ENCODE results near the gene NPL. TPM values are rescaled to one million over a fixed set of nuclear protein-coding genes. Genes with fewer than 3 reads are reported as not detected.

Gene NPL
- total RNA-seq, 2 donors from 2014 or later, result 5.8 to 8.7 TPM

DNA sequence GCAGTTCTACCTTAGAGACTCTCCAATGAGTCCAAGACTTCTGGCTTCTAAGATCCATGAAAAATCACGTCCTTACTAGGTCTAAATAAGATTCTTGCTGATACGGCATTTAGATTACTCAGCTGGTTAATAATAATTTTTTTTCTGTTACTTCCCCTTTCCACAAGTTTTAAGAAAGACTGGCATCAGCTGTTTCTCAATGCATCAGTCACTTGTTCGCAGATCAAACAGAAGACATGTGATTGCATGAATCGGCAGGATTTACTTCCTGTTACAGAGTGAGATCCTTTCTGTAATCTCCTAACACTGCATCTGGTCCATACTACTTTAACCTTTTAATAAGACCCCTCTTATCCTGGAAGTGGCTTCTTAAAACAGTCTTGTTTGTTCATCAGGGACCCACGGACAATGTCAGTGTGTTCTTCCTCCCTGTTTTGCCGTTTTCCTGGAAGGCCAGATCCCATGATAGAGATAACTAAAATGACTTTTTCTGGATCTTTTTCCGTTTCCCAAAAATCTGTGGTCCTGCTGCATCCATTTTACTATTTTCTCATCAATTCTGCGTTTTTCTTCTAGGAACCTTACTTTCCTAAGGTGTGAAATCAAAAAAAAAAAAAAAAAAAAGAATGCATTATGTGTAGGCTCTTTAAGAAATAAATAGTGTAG, 6.1 kb downstream of the NPL start:
- Histone ChIP-seq H3K36me3 (ENCODE audit: control insufficient read depth, insufficient read depth, low read length) (peaks cover 25% of the 10 kb centered on the region), H3K9me3 (ENCODE audit: control insufficient read depth, low read length) (no peaks in the 10 kb centered on the region), H3K27me3 (ENCODE audit: control insufficient read depth, insufficient read depth, low read length, poor library complexity, severe bottlenecking) (no peaks in the 10 kb centered on the region), H3K9ac (ENCODE audit: extremely low read depth, low read length, poor library complexity, severe bottlenecking) (no peak overlapping the region), H3K4me3 (ENCODE audit: low read length) (no peak overlapping the region), H3K27ac (ENCODE audit: low read depth, low read length) (no peak overlapping the region), H3K4me1 (ENCODE audit: control insufficient read depth, insufficient read depth, low read length) (peaks cover 11% of the 10 kb centered on the region)
- Mint-ChIP-seq H3K36me3 (ENCODE audit: low read depth) (no peaks in the 10 kb centered on the region), H3K27ac (no peak overlapping the region), H3K4me3 (no peak overlapping the region), H3K9me3 (no peaks in the 10 kb centered on the region), H3K27me3 (ENCODE audit: insufficient read depth) (peaks cover 5% of the 10 kb centered on the region), H3K4me1 (peaks cover 25% of the 10 kb centered on the region)
- 93 to 96% methylated on average over 4 to 8 of the region's 8 CpGs for WGBS, 2 experiments (ENCODE audit: insufficient coverage in 1 of 2, insufficient read length in 1 of 2)
- TF ChIP-seq, protein P1, sequence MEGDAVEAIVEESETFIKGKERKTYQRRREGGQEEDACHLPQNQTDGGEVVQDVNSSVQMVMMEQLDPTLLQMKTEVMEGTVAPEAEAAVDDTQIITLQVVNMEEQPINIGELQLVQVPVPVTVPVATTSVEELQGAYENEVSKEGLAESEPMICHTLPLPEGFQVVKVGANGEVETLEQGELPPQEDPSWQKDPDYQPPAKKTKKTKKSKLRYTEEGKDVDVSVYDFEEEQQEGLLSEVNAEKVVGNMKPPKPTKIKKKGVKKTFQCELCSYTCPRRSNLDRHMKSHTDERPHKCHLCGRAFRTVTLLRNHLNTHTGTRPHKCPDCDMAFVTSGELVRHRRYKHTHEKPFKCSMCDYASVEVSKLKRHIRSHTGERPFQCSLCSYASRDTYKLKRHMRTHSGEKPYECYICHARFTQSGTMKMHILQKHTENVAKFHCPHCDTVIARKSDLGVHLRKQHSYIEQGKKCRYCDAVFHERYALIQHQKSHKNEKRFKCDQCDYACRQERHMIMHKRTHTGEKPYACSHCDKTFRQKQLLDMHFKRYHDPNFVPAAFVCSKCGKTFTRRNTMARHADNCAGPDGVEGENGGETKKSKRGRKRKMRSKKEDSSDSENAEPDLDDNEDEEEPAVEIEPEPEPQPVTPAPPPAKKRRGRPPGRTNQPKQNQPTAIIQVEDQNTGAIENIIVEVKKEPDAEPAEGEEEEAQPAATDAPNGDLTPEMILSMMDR (conservative IDR thresholded peaks at IDR 0.05), result no peak
- no peak for DNase-seq

DNA sequence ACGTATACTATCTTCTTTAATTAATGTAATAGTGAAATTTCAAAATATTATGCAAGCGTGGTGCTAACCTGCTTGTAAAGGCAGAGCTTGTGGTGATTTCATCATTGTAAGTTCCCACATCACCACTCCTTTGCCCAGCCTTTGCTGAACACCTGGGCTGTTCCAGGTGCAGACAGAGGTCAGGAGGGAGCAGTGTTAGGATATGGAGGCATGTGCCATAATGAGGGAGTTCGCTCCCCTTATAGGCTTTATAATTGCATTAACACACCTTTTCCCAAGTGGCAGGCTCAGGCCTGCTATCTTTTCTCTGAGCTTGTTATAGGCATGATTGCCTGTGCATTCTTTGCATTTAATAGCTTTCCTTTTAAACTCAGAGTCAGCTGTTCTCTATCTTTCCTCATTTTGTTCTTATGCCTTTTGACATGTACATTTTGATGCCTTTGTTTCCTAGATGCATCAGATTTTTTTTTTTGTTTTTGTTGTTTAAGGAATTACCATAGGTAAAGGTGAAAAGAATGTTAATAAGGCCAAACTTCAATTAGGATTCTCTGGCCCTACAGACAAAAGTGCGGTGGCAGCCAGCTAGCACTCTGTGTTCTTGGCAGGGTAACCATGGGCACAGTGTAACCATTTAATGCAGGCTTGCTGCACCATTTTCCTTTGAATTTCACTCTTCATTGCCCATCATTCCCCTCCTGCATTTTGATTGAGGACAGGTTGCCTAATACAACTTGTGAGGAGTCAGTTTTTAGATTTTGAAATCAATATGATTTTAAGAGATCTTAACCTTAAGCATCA, 12.6 kb downstream of the NPL start:
- H3K36me3 ChIP-seq (ENCODE audit: control insufficient read depth, insufficient read depth, low read length), result peaks cover 14% of the 10 kb centered on the region
- H3K27ac ChIP-seq (ENCODE audit: low read depth, low read length), result no peak overlapping the region
- no peaks in the 10 kb centered on the region for H3K27me3 Mint-ChIP-seq (ENCODE audit: insufficient read depth)
- TF ChIP-seq, protein P1 (conservative IDR thresholded peaks at IDR 0.05), result no peak
- no peak overlapping the region for H3K9ac ChIP-seq (ENCODE audit: extremely low read depth, low read length, poor library complexity, severe bottlenecking)
- H3K9me3 ChIP-seq (ENCODE audit: control insufficient read depth, low read length), result no peaks in the 10 kb centered on the region
- H3K36me3 Mint-ChIP-seq (ENCODE audit: low read depth), result peaks cover 7% of the 10 kb centered on the region
- H3K4me1 Mint-ChIP-seq, result peaks cover 5% of the 10 kb centered on the region
- no peaks in the 10 kb centered on the region for H3K4me1 ChIP-seq (ENCODE audit: control insufficient read depth, insufficient read depth, low read length)
- no peaks in the 10 kb centered on the region for H3K9me3 Mint-ChIP-seq
- H3K27me3 ChIP-seq (ENCODE audit: control insufficient read depth, insufficient read depth, low read length, poor library complexity, severe bottlenecking), result no peaks in the 10 kb centered on the region
- 23 to 74% methylated on average over 1 to 3 of the region's 4 CpGs for WGBS, 2 experiments (ENCODE audit: insufficient coverage in 1 of 2, insufficient read length in 1 of 2)
- DNase-seq, result no peak
- H3K27ac Mint-ChIP-seq, result no peak overlapping the region
- no peak overlapping the region for H3K4me3 ChIP-seq (ENCODE audit: low read length)
- no peak overlapping the region for H3K4me3 Mint-ChIP-seq

DNA sequence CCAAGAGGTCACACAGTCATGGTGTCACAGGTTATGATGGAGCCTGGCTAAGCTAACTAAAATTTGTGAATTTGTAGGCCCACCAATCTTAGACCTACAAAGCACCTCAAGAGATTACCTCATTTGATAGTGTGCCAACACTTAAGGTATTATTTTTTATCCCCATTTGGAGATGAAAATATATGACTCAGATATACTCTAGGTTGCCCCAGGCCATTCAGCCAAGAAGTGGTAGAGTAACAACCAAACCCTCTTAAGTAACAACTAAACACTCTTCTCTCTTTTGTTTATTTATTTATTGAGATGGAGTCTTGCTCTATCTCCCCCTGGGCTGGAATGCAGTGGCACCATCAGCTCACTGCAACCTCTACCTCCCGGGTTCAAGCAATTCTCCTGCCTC, 14.3 kb downstream of the NPL start:
- Histone ChIP-seq H3K36me3 (ENCODE audit: control insufficient read depth, insufficient read depth, low read length) (peaks cover 15% of the 10 kb centered on the region), H3K4me1 (ENCODE audit: control insufficient read depth, insufficient read depth, low read length) (no peaks in the 10 kb centered on the region), H3K27ac (ENCODE audit: low read depth, low read length) (no peak overlapping the region), H3K9me3 (ENCODE audit: control insufficient read depth, low read length) (no peaks in the 10 kb centered on the region), H3K27me3 (ENCODE audit: control insufficient read depth, insufficient read depth, low read length, poor library complexity, severe bottlenecking) (no peaks in the 10 kb centered on the region), H3K9ac (ENCODE audit: extremely low read depth, low read length, poor library complexity, severe bottlenecking) (no peak overlapping the region), H3K4me3 (ENCODE audit: low read length) (no peak overlapping the region)
- 91 to 100% methylated on average over 1 of the region's 1 CpG for WGBS, 2 experiments (ENCODE audit: insufficient coverage in 1 of 2, insufficient read length in 1 of 2)
- Mint-ChIP-seq H3K4me1 (peaks cover 5% of the 10 kb centered on the region), H3K4me3 (no peak overlapping the region), H3K27ac (no peak overlapping the region), H3K27me3 (ENCODE audit: insufficient read depth) (no peaks in the 10 kb centered on the region), H3K9me3 (no peaks in the 10 kb centered on the region), H3K36me3 (ENCODE audit: low read depth) (peaks cover 9% of the 10 kb centered on the region)
- TF ChIP-seq, protein P1 (conservative IDR thresholded peaks at IDR 0.05), result no peak
- no peak for DNase-seq
